GM10266 (cell line): ENCODE results near the gene PKP4.

ENCODE experiments used
- DNase-seq: peaks from one replicate; pipeline ENCODE4 v3.0.0; 2012; ENCODE audit errors: extremely low spot score
- CTCF ChIP-seq: IDR thresholded peaks from 2 replicates; pipeline ENCODE4 v1.5.1; 2012; ENCODE audit warnings: mild to moderate bottlenecking, low read depth; ENCODE audit not compliant: control insufficient read depth, insufficient read depth; ENCODE audit errors: missing control alignments

The PKP4 gene

GRCh38 chr2:158647436-158648231 lies 190.9 kb downstream of the PKP4 start:
- DNase-seq: no peak
- no peak for TF ChIP-seq CTCF

- TF ChIP-seq CTCF: no peak
- DNase-seq: no peak
Measured at GRCh38 chr2:158649846-158650245, 193.1 kb downstream of the PKP4 start.

- no peak for TF ChIP-seq CTCF
- DNase-seq: no peak
Measured at GRCh38 chr2:158650646-158651357, 194.1 kb downstream of the PKP4 start.

GRCh38 chr2:158651358-158652057 lies 194.8 kb downstream of the PKP4 start:
- no peak for TF ChIP-seq CTCF
- no peak for DNase-seq

GRCh38 chr2:158655628-158656027 lies 198.9 kb downstream of the PKP4 start:
- DNase-seq: no peak
- TF ChIP-seq CTCF: no peak

- no peak for TF ChIP-seq CTCF
- no peak for DNase-seq
Measured at GRCh38 chr2:158656492-158657229, 199.9 kb downstream of the PKP4 start.
